IMR-90 (cell line): ENCODE results near the gene TMEM50A. TPM values are rescaled to one million over a fixed set of nuclear protein-coding genes. Genes with fewer than 3 reads are reported as not detected.

Experiments
- ATAC-seq: fragments of 200-7000 bp; cut with Tn5 transposase; 2 replicates; pipeline ENCODE4 v1.9.1; 2020; ENCODE audit warnings: low read depth, mild to moderate bottlenecking, moderate library complexity
- BruUV-seq: library from RNA; stranded (reverse); fragments of 400-500 nt; replicated peaks from 2 replicates; lab custom pipeline; 2021; lab: Mats Ljungman, UMichigan
- CTCF ChIA-PET: fragments of 300-600 bp; formaldehyde crosslinking; extraction: SDS; loops from one replicate; lab custom pipeline; 2021; ENCODE audit warnings: antibody characterized with exemption; lab: Yijun Ruan, JAX
- POLR2A ChIA-PET: fragments of 300-600 bp; sonication (Branson Sonifier 250); formaldehyde crosslinking; loops from one replicate; lab custom pipeline; 2022; ENCODE audit warnings: antibody characterized with exemption; ENCODE audit not compliant: unreplicated experiment; lab: Charles Lee
- DNase-seq: peaks from one replicate; pipeline ENCODE4 v3.0.0; 2013
- H2AFZ ChIP-seq: replicated peaks from 2 replicates; pipeline ENCODE3; 2013; ENCODE audit warnings: low read length, mild to moderate bottlenecking; ENCODE audit not compliant: poor library complexity
- H2AK5ac ChIP-seq: 2 replicates; pipeline ENCODE4 v1.6.1; 2013; ENCODE audit warnings: low read depth, low read length, inconsistent platforms
- H2AK9ac ChIP-seq: replicated peaks from 2 replicates; pipeline ENCODE3; 2013; ENCODE audit warnings: mild to moderate bottlenecking, low read depth, low read length, moderate library complexity; ENCODE audit not compliant: poor library complexity
- H2BK120ac ChIP-seq: 2 replicates; pipeline ENCODE4 v1.6.1; 2013; ENCODE audit warnings: low read depth, low read length, inconsistent platforms
- H2BK15ac ChIP-seq: 3 replicates; pipeline ENCODE4 v1.6.1; 2013; ENCODE audit warnings: low read depth, low read length, inconsistent platforms
- H2BK20ac ChIP-seq: 2 replicates; pipeline ENCODE4 v1.6.1; 2013; ENCODE audit warnings: low read depth, mild to moderate bottlenecking, inconsistent platforms, low read length, moderate library complexity
- H2BK5ac ChIP-seq: 2 replicates; pipeline ENCODE4 v1.6.1; 2013; ENCODE audit warnings: mild to moderate bottlenecking, low read depth, low read length, inconsistent platforms; ENCODE audit not compliant: poor library complexity, severe bottlenecking
- H3K14ac ChIP-seq: replicated peaks from 2 replicates; pipeline ENCODE4 v1.6.1; 2013; ENCODE audit warnings: low read depth, low read length, inconsistent platforms
- H3K18ac ChIP-seq: 2 replicates; pipeline ENCODE4 v1.6.1; 2013; ENCODE audit warnings: low read depth, low read length, control low read depth
- H3K23ac ChIP-seq: 2 replicates; pipeline ENCODE4 v1.6.1; 2013; ENCODE audit warnings: low read depth, low read length, inconsistent platforms
- H3K27ac ChIP-seq: 2 replicates; pipeline ENCODE4 v1.5.1; 2013; ENCODE audit warnings: mild to moderate bottlenecking, control low read depth, low read length; ENCODE audit not compliant: insufficient read depth
- H3K27me3 ChIP-seq: 2 replicates; pipeline ENCODE4 v1.6.1; 2013; ENCODE audit warnings: low read length; ENCODE audit not compliant: control insufficient read depth, insufficient read depth
- H3K36me3 ChIP-seq: 2 replicates; pipeline ENCODE4 v1.6.1; 2013; ENCODE audit warnings: low read length, mixed read lengths; ENCODE audit not compliant: control insufficient read depth, insufficient read depth
- H3K4ac ChIP-seq: 2 replicates; pipeline ENCODE4 v1.6.1; 2013; ENCODE audit warnings: low read depth, low read length, inconsistent platforms
- H3K4me1 ChIP-seq: 2 replicates; pipeline ENCODE4 v1.6.1; 2013; ENCODE audit warnings: low read length, mixed read lengths; ENCODE audit not compliant: control insufficient read depth, insufficient read depth
- H3K4me2 ChIP-seq: 2 replicates; pipeline ENCODE4 v1.6.1; 2013; ENCODE audit warnings: low read depth, mild to moderate bottlenecking, control low read depth, low read length, moderate library complexity
- H3K4me3 ChIP-seq: 2 replicates; pipeline ENCODE4 v1.5.1; 2013; ENCODE audit warnings: low read depth, mild to moderate bottlenecking, control low read depth, low read length, moderate library complexity; ENCODE audit not compliant: insufficient read depth
- H3K56ac ChIP-seq: 2 replicates; pipeline ENCODE4 v1.6.1; 2013; ENCODE audit warnings: low read length, inconsistent platforms; ENCODE audit not compliant: insufficient read depth; ENCODE audit errors: extremely low read depth
- H3K79me1 ChIP-seq, 2 experiments: 2 replicates each; pipeline ENCODE4 v1.6.1; 2013; ENCODE audit warnings: low read length in 2 of 2, inconsistent platforms in 1 of 2, low read depth in 1 of 2
- H3K9ac ChIP-seq: 2 replicates; pipeline ENCODE4 v1.6.1; 2013; ENCODE audit warnings: low read depth, low read length, control low read depth
- H3K9me1 ChIP-seq: 2 replicates; pipeline ENCODE4 v1.6.1; 2013; ENCODE audit warnings: low read length, inconsistent platforms; ENCODE audit not compliant: insufficient read depth
- H3K9me3 ChIP-seq: 2 replicates; pipeline ENCODE4 v1.6.1; 2013; ENCODE audit warnings: low read length; ENCODE audit not compliant: control insufficient read depth, insufficient read depth
- H4K20me1 ChIP-seq: 2 replicates; pipeline ENCODE4 v1.6.1; 2013; ENCODE audit warnings: low read length, inconsistent platforms; ENCODE audit not compliant: insufficient read depth
- H4K5ac ChIP-seq: 2 replicates; pipeline ENCODE4 v1.6.1; 2013; ENCODE audit warnings: mild to moderate bottlenecking, low read depth, low read length, control low read depth
- H4K8ac ChIP-seq, 2 experiments: 2 replicates each; pipeline ENCODE4 v1.6.1; 2013; ENCODE audit warnings: low read depth in 2 of 2, low read length in 2 of 2, control low read depth in 1 of 2, inconsistent platforms in 1 of 2
- H4K91ac ChIP-seq: 2 replicates; pipeline ENCODE4 v1.6.1; 2013; ENCODE audit warnings: low read depth, low read length, inconsistent platforms; ENCODE audit not compliant: insufficient read depth
- CHD1 ChIP-seq: IDR thresholded peaks from 2 replicates; pipeline ENCODE4 v1.6.1; 2012; ENCODE audit warnings: low read depth, low read length, improper control_type of control experiment
- CTCF ChIP-seq: conservative IDR thresholded peaks from 2 replicates; pipeline ENCODE4 v1.5.1; 2012; ENCODE audit warnings: mild to moderate bottlenecking, low read depth, low read length, improper control_type of control experiment
- ELK1 ChIP-seq: fragments of 150-350 bp; IDR thresholded peaks from 2 replicates; pipeline ENCODE4 v1.6.1; 2016; ENCODE audit warnings: low read depth, mild to moderate bottlenecking, low read length, moderate library complexity, borderline replicate concordance
- MAFK ChIP-seq: IDR thresholded peaks from 2 replicates; pipeline ENCODE4 v1.6.1; 2012; ENCODE audit warnings: low read depth, low read length, improper control_type of control experiment
- MAZ ChIP-seq: IDR thresholded peaks from 2 replicates; pipeline ENCODE4 v1.6.1; 2012; ENCODE audit warnings: low read depth, mild to moderate bottlenecking, low read length, improper control_type of control experiment, moderate library complexity, borderline replicate concordance
- MXI1 ChIP-seq: IDR thresholded peaks from 2 replicates; pipeline ENCODE4 v1.6.1; 2012; ENCODE audit warnings: low read depth, mild to moderate bottlenecking, low read length, moderate library complexity, borderline replicate concordance
- NFE2L2 ChIP-seq: fragments of 150-350 bp; IDR thresholded peaks from 2 replicates; pipeline ENCODE4 v1.6.1; 2016; ENCODE audit warnings: low read depth, mild to moderate bottlenecking, low read length
- RAD21 ChIP-seq: IDR thresholded peaks from 2 replicates; pipeline ENCODE4 v1.6.1; 2012; ENCODE audit warnings: low read length, improper control_type of control experiment
- RFX5 ChIP-seq: IDR thresholded peaks from 2 replicates; pipeline ENCODE4 v1.8.0; 2012; ENCODE audit warnings: low read depth, mild to moderate bottlenecking, low read length, moderate library complexity
- USF2 ChIP-seq: fragments of 150-350 bp; IDR thresholded peaks from 2 replicates; pipeline ENCODE4 v1.6.1; 2017; ENCODE audit warnings: mild to moderate bottlenecking, antibody characterized with exemption, low read length, low read depth
- WGBS, 2 experiments: methylation state at CpG; one replicate each; pipeline versions ENCODE4 v1.1.5 to v1.1.7; 2013; ENCODE audit warnings: missing lambda C conversion rate in 2 of 2; ENCODE audit not compliant: insufficient read length in 1 of 2; ENCODE audit errors: extremely low coverage in 2 of 2; 5-methylcytosine and 5-hydroxymethylcytosine counted together
- dilution Hi-C: fragments of 300-500 bp; cut with HindIII; formaldehyde crosslinking; loops from one replicate; pipeline ENCODE4 v1.14.3; 2018; ENCODE audit warnings: low sequenced_read_pairs; ENCODE audit not compliant: unreplicated experiment
- in situ Hi-C: fragments of 300-500 bp; cut with MboI; formaldehyde crosslinking; loops from 3 replicates; pipeline ENCODE4 v1.14.3; 2019; ENCODE audit warnings: low sequenced_read_pairs, inconsistent platforms, mixed read lengths
- intact Hi-C: fragments of 100-400 bp; cut with micrococcal nuclease; formaldehyde crosslinking; loops from 2 replicates; pipeline ENCODE4 v1.10.0; 2022
- polyA plus RNA-seq, 3 experiments: library from polyadenylated mRNA; depleted of rRNA; stranded (reverse); fragments of >200 nt; gene quantifications; 2 replicates each; pipeline ENCODE4 v1.2.3, GENCODE V29; 2012; ENCODE audit warnings: low replicate concordance in 1 of 3
- total RNA-seq: library from RNA; depleted of rRNA; stranded (reverse); fragments of >200 nt; gene quantifications from 2 replicates; pipeline ENCODE4 v1.2.3, GENCODE V29; 2012

The TMEM50A gene
- total and polyA plus RNA-seq, 2 of the 4 experiments (the other 2 are of a cell fraction) = 48.4 to 63.9 TPM

GRCh38 chr1:25347556-25347955 is 9.4 kb downstream of the TMEM50A start:
- DNase-seq (no peak), ATAC-seq (no peak)
- Histone ChIP-seq H2AK9ac (no peak overlapping the region), H2AK5ac (no peak overlapping the region), H4K5ac (no peak overlapping the region), H3K9me3 (no peaks in the 10 kb centered on the region), H3K4ac (no peak overlapping the region), H4K8ac (no peak overlapping the region), H3K4me3 (no peak overlapping the region), H3K56ac (no peak overlapping the region), H3K27ac (no peak overlapping the region), H4K91ac (no peak overlapping the region), H4K20me1 (peaks cover 21% of the 10 kb centered on the region), H2BK5ac (no peak overlapping the region), H3K9me1 (peaks cover 7% of the 10 kb centered on the region; the same call in 1 of the 2 replicates), H3K36me3 (peaks cover 21% of the 10 kb centered on the region), H3K79me1 (peaks cover 31 to 57% of the 10 kb centered on the region in 2 experiments), H2AFZ (no peak overlapping the region), H3K9ac (no peak overlapping the region), H3K14ac (no peak overlapping the region), H3K23ac (peak overlapping the region; percentile 25; the same call in 1 of the 2 replicates), H2BK15ac (no peak overlapping the region), H3K4me1 (peaks cover 3% of the 10 kb centered on the region), H3K18ac (no peak overlapping the region), H2BK20ac (no peak overlapping the region), H2BK120ac (no peak overlapping the region), H3K27me3 (no peaks in the 10 kb centered on the region), H3K4me2 (no peak overlapping the region)
- no CpG with 5 or more reads among the region's 2 CpGs for WGBS, 2 experiments
- ChIA-PET POLR2A (no interaction called here), CTCF (interaction anchor here (0.6 kb wide), 1 partner anchor 108 kb away, joined by 3 read pairs; no protein-coding TSS in a partner anchor)
- in situ Hi-C loops (no loop called here), intact Hi-C loops (no loop called here), dilution Hi-C loops (no loop called here)
- TF ChIP-seq ELK1 (no peak), CTCF (no peak), RAD21 (no peak), RFX5 (no peak), NFE2L2 (no peak), MAZ (no peak), USF2 (no peak), MAFK (no peak), MXI1 (no peak), CHD1 (no peak)
- no TSS peak for BruUV-seq
